OCI-LY1 (cell line): ENCODE results near the gene FRG1.

Experiments
- CTCF ChIP-seq: fragments of 200-600 bp; sonication (generic), shearing (Covaris generic); IDR thresholded peaks from 2 replicates; pipeline ENCODE4 v1.5.1; 2017; ENCODE audit warnings: mild to moderate bottlenecking, antibody characterized with exemption, low read length, moderate library complexity, mixed read lengths
- EZH2 ChIP-seq: fragments of 200-600 bp; sonication (generic), shearing (Covaris generic); IDR thresholded peaks from 2 replicates; pipeline ENCODE4 v1.8.0; 2017; ENCODE audit warnings: borderline replicate concordance, mixed run types, mild to moderate bottlenecking, antibody characterized with exemption, low read length, moderate library complexity, mixed read lengths

- TF ChIP-seq CTCF (no peak), EZH2 (no peak)
Observed at GRCh38 chr4:189921058-189921457, 19.6 kb upstream of the FRG1 start.
